Neuronal stem cell (in vitro differentiated cells): ENCODE results near the gene ITGA3.
A peak's percentile ranks its signal among the peaks of the same experiment; 100 is the strongest.

Experiments used
- DNase-seq: peaks from one replicate; pipeline ENCODE4 v3.0.0-alpha.2; 2013; ENCODE audit warnings: low spot score
- H2AFZ ChIP-seq: one replicate; pipeline ENCODE4 v1.6.1; 2013; ENCODE audit warnings: mild to moderate bottlenecking, low read length, inconsistent platforms
- H2AK5ac ChIP-seq: 2 replicates; pipeline ENCODE4 v1.6.1; 2013; ENCODE audit warnings: low read depth, mild to moderate bottlenecking, inconsistent platforms, low read length, moderate library complexity, mixed read lengths
- H2BK120ac ChIP-seq: 2 replicates; pipeline ENCODE4 v1.6.1; 2013; ENCODE audit warnings: low read depth, mild to moderate bottlenecking, inconsistent platforms, low read length, moderate library complexity, mixed read lengths
- H2BK12ac ChIP-seq: one replicate; pipeline ENCODE4 v1.6.1; 2013; ENCODE audit warnings: low read length, inconsistent platforms
- H2BK15ac ChIP-seq: 2 replicates; pipeline ENCODE4 v1.6.1; 2013; ENCODE audit warnings: mild to moderate bottlenecking, low read length, inconsistent platforms, mixed read lengths
- H2BK5ac ChIP-seq: one replicate; pipeline ENCODE4 v1.6.1; 2013; ENCODE audit warnings: inconsistent platforms, mild to moderate bottlenecking, low read length, moderate library complexity
- H3K14ac ChIP-seq: one replicate; pipeline ENCODE4 v1.6.1; 2013; ENCODE audit warnings: low read length, inconsistent platforms
- H3K18ac ChIP-seq: 2 replicates; pipeline ENCODE4 v1.6.1; 2013; ENCODE audit warnings: low read length, inconsistent platforms
- H3K23ac ChIP-seq: 2 replicates; pipeline ENCODE4 v1.6.1; 2013; ENCODE audit warnings: low read depth, mild to moderate bottlenecking, mixed read lengths, low read length, inconsistent platforms; ENCODE audit not compliant: poor library complexity
- H3K27ac ChIP-seq: replicated peaks from 3 replicates; pipeline ENCODE4 v1.5.1; 2013; ENCODE audit warnings: low read length, inconsistent platforms
- H3K27me3 ChIP-seq, 3 experiments: 2 replicates each; pipeline ENCODE4 v1.6.1; 2013; ENCODE audit warnings: low read length in 3 of 3, mild to moderate bottlenecking in 2 of 3, inconsistent platforms in 1 of 3, low read depth in 1 of 3, mixed read lengths in 1 of 3, moderate library complexity in 1 of 3; ENCODE audit not compliant: control insufficient read depth in 3 of 3, insufficient read depth in 3 of 3
- H3K36me3 ChIP-seq, 2 donors: replicated peaks in 1 of 2; 2 replicates each; pipeline ENCODE4 v1.6.1; 2013; ENCODE audit warnings: low read length in 2 of 2; ENCODE audit not compliant: control insufficient read depth in 2 of 2, insufficient read depth in 2 of 2
- H3K4ac ChIP-seq: 2 replicates; pipeline ENCODE4 v1.6.1; 2013; ENCODE audit warnings: inconsistent platforms, mild to moderate bottlenecking, low read length, moderate library complexity
- H3K4me1 ChIP-seq, 2 donors: 1 replicate in 1 of 2; 2 replicates in 1 of 2; pipeline ENCODE4 v1.6.1; 2013; ENCODE audit warnings: low read length in 2 of 2, low read depth in 1 of 2; ENCODE audit not compliant: control insufficient read depth in 2 of 2, insufficient read depth in 1 of 2
- H3K4me2 ChIP-seq: one replicate; pipeline ENCODE4 v1.6.1; 2013; ENCODE audit warnings: mild to moderate bottlenecking, low read length, inconsistent platforms; ENCODE audit not compliant: insufficient read depth, poor library complexity, severe bottlenecking
- H3K4me3 ChIP-seq, 2 donors: 2 replicates each; pipeline ENCODE4 v1.5.1; 2013; ENCODE audit warnings: low read length in 2 of 2, mild to moderate bottlenecking in 2 of 2, inconsistent platforms in 1 of 2, moderate library complexity in 1 of 2
- H3K79me1 ChIP-seq: one replicate; pipeline ENCODE4 v1.6.1; 2013; ENCODE audit warnings: low read depth, mild to moderate bottlenecking, inconsistent platforms, low read length, moderate library complexity
- H3K9ac ChIP-seq: one replicate; pipeline ENCODE4 v1.6.1; 2013; ENCODE audit warnings: mild to moderate bottlenecking, low read depth, low read length, inconsistent platforms; ENCODE audit not compliant: poor library complexity
- H3K9me3 ChIP-seq, 2 donors: replicated peaks in 1 of 2; 2 replicates each; pipeline versions ENCODE3 to v1.6.1; 2013; ENCODE audit warnings: low read length in 2 of 2, mild to moderate bottlenecking in 2 of 2, inconsistent platforms in 1 of 2, low read depth in 1 of 2, mixed read lengths in 1 of 2, moderate library complexity in 1 of 2; ENCODE audit not compliant: control insufficient read depth in 2 of 2, insufficient read depth in 1 of 2
- H4K8ac ChIP-seq: one replicate; pipeline ENCODE4 v1.6.1; 2013; ENCODE audit warnings: low read depth, mild to moderate bottlenecking, inconsistent platforms, low read length, moderate library complexity
- H4K91ac ChIP-seq: one replicate; pipeline ENCODE4 v1.6.1; 2013; ENCODE audit warnings: low read length, low read depth, mild to moderate bottlenecking, inconsistent platforms; ENCODE audit not compliant: poor library complexity
- WGBS, 2 donors: extraction: QIAGEN DNeasy Blood & Tissue Kit; methylation state at CpG; one replicate each; pipeline ENCODE4 v1.1.7; 2013; ENCODE audit warnings: missing lambda C conversion rate in 2 of 2, mixed read lengths in 1 of 2; ENCODE audit not compliant: insufficient read length in 2 of 2, insufficient replicate concordance in 1 of 2; ENCODE audit errors: extremely low coverage in 2 of 2; 5-methylcytosine and 5-hydroxymethylcytosine counted together

The ITGA3 gene

DNA sequence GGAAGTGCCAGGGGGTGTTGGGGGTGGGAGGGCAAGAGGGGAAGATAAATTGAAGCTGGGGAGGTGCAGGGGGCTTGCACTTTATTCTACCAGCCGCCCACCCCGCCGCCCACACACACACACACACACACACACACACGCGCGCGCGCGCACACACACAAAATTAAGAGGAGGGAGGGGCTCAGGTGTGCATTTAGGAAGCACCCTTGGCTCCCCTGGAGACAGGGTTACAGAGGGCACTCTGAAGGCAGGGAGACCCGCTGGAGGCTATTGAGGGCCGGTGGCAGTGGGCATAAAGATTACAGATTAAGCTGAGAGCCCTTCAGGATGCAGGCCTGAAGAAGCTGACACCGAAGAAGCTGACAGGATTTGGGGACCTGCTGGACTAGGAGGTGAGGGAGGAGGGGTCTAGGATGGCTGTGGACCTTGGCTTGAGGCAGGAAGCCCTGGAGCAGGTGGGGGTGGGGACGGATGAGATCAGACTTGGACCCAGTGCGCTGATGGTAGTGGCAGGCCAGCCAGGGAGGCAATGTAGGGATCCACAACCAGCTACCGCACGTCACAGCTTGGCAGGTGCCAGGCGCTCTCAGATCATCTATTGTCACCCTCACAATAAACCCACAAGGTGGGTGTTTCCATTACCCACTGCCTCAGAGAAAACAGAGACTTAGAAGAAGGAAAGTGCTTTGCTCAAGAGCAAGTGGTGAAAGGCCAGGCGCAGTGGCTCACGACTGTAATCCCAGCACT is 74.8 kb downstream of the ITGA3 start:
- Histone ChIP-seq H3K4me1 (peaks cover 10 to 11% of the 10 kb centered on the region in 2 donors), H3K4ac (no peak overlapping the region), H3K4me2 (peak overlapping the region; percentile 82), H3K14ac (no peak overlapping the region), H2AK5ac (peak overlapping the region; percentile 98), H3K4me3 (peak overlapping the region in 1 of 2 donors; percentile 57), H2BK15ac (peak overlapping the region; percentile 96), H3K23ac (peak overlapping the region; percentile 8), H3K18ac (peak overlapping the region; percentile 11), H3K27me3 (no peaks in the 10 kb centered on the region), H2AFZ (peak overlapping the region; percentile 98), H3K9ac (no peak overlapping the region), H3K27ac (no peak overlapping the region), H4K8ac (no peak overlapping the region), H2BK120ac (peak overlapping the region; percentile 95), H2BK12ac (no peak overlapping the region), H3K79me1 (no peaks in the 10 kb centered on the region), H3K9me3 (no peaks in the 10 kb centered on the region), H3K36me3 (peaks cover 4 to 21% of the 10 kb centered on the region in 2 donors), H4K91ac (no peak overlapping the region), H2BK5ac (no peak overlapping the region)
- WGBS, 2 donors: no CpG with 5 or more reads among the region's 19 CpGs
- no peak for DNase-seq

DNA sequence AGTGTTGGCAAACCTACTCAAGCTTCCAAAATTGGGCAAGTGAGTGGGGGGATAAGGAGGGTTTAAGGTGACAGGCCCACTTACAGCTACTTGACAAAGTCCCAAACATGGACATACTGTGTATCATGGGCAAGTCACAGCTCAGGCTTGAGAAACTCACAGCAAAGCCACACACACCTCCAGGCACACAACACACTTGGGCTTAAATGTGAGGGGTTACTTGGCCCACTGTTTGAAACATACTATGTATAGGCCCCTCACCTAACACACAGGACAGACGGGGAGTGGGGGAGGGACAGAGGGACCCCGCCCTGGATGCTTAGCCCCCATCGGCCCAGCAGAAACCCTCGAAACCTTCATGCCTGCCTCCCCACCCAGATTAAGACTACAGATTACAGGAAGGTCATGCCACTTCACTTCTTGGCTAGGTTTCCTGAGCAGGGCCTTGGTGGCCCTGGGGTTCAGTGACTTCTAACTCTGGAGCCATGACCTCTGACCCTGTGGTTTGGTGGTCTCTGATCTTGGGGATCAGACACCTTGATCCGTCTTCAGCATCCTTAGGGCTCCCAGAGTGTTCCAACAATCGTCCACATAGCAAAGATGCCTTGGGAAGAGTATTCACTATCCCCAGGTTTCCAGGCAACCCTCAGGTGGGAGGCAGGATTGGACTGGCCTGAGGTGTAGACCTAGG is 76.3 kb downstream of the ITGA3 start:
- no peak overlapping the region for H3K27ac ChIP-seq
- H3K79me1 ChIP-seq: no peaks in the 10 kb centered on the region

DNA sequence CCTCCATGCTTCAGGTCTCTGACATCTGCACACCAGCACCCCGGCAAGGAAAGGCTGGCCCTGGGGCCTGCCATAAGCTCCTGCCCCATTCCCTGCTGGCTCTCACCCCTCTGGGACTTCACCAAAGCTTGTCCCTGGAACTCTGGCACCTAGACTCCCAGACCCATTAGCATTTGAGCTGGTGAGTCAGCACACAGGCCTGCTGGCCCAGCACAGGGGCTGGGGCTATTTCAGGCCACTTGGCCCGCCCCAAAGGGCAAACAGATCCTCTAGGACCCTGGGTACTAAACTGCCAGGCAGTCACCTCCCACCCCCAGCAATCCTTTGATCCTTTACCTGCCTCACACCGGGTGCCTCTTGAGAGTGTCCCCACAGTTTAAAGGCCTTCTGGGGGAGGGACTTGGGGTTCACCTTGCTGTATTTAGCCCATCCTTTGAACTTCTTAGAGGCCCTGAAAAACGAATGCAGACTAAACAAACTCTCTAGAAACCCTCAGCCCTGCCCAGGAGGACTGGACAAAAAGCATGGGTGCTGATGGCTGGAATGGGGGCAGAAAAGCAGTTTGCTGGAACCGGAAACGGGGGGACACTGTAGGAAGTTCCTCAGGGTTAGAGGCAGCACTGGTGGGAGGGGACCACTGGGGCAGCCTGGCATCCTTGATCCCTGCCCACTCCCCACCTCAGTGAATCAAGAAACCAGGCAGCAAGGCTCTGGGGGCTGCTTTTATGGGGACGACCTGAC is 77.3 kb downstream of the ITGA3 start:
- Histone ChIP-seq H4K8ac (no peak overlapping the region), H3K9ac (peak overlapping the region; percentile 53), H3K79me1 (no peaks in the 10 kb centered on the region), H4K91ac (no peak overlapping the region), H2BK5ac (no peak overlapping the region), H2AFZ (no peak overlapping the region), H3K4me1 (peaks cover 7 to 10% of the 10 kb centered on the region in 2 donors), H3K14ac (no peak overlapping the region), H3K4me3 (no peak overlapping the region), H3K4ac (no peak overlapping the region), H2BK120ac (no peak overlapping the region), H2BK12ac (no peak overlapping the region), H3K27me3 (no peaks in the 10 kb centered on the region), H3K9me3 (no peaks in the 10 kb centered on the region), H3K27ac (no peak overlapping the region), H3K23ac (no peak overlapping the region), H2BK15ac (no peak overlapping the region), H3K36me3 (peaks cover 15 to 46% of the 10 kb centered on the region in 2 donors), H2AK5ac (no peak overlapping the region), H3K4me2 (no peak overlapping the region), H3K18ac (no peak overlapping the region)
- WGBS, 2 donors: no CpG with 5 or more reads among the region's 7 CpGs
- DNase-seq: no peak

More for the DNA sequence above, 76.3 kb downstream of the ITGA3 start:
- Histone ChIP-seq H2BK12ac (no peak overlapping the region), H4K8ac (no peak overlapping the region), H2BK120ac (no peak overlapping the region), H2BK5ac (no peak overlapping the region), H3K4ac (no peak overlapping the region), H3K9me3 (no peaks in the 10 kb centered on the region), H3K36me3 (peaks cover 6 to 36% of the 10 kb centered on the region in 2 donors), H3K9ac (no peak overlapping the region), H2AFZ (no peak overlapping the region), H2BK15ac (no peak overlapping the region), H4K91ac (no peak overlapping the region), H3K4me1 (peaks cover 9 to 10% of the 10 kb centered on the region in 2 donors), H3K14ac (no peak overlapping the region), H3K4me2 (no peak overlapping the region), H3K23ac (no peak overlapping the region), H3K27me3 (no peaks in the 10 kb centered on the region), H3K18ac (no peak overlapping the region), H3K4me3 (no peak overlapping the region), H2AK5ac (no peak overlapping the region)
- DNase-seq: no peak
- WGBS, 2 donors: no CpG with 5 or more reads among the region's 6 CpGs

DNA sequence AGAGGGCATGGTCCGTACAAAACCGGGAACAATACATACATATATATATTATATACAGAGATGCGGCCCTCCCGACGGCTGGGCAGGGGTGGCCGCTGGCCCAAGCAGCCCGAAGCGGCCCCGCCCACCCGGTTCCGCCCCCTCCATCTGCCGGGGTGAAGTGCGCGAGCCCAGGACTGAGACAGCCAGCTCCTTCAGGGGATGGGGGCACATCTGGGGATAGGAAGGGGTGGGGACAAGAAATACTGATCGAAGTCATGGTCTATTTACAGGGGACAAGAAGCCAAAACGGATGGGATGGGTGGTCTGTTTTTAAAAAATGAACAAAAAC is 77.8 kb downstream of the ITGA3 start:
- Histone ChIP-seq H3K23ac (no peak overlapping the region), H3K27ac (no peak overlapping the region), H2AFZ (no peak overlapping the region), H2BK5ac (no peak overlapping the region), H3K4me1 (peaks cover 7 to 8% of the 10 kb centered on the region in 2 donors), H3K14ac (no peak overlapping the region), H3K4me3 (no peak overlapping the region), H3K4me2 (no peak overlapping the region), H2BK12ac (no peak overlapping the region), H3K9ac (no peak overlapping the region), H3K9me3 (no peaks in the 10 kb centered on the region), H3K4ac (no peak overlapping the region), H2BK15ac (no peak overlapping the region), H2AK5ac (no peak overlapping the region), H3K18ac (no peak overlapping the region), H2BK120ac (no peak overlapping the region), H3K36me3 (peaks cover 20 to 51% of the 10 kb centered on the region in 2 donors), H3K27me3 (no peaks in the 10 kb centered on the region), H4K91ac (no peak overlapping the region), H4K8ac (no peak overlapping the region), H3K79me1 (no peaks in the 10 kb centered on the region)
- no peak for DNase-seq
- no CpG with 5 or more reads among the region's 16 CpGs for WGBS, 2 donors
